ENCODE measurements around the gene YPEL4.

YPEL4 gene

GRCh38 chr11:57626895-57627294, 22.8 kb downstream of the YPEL4 start:
- TF ChIP-seq, protein P1, sequence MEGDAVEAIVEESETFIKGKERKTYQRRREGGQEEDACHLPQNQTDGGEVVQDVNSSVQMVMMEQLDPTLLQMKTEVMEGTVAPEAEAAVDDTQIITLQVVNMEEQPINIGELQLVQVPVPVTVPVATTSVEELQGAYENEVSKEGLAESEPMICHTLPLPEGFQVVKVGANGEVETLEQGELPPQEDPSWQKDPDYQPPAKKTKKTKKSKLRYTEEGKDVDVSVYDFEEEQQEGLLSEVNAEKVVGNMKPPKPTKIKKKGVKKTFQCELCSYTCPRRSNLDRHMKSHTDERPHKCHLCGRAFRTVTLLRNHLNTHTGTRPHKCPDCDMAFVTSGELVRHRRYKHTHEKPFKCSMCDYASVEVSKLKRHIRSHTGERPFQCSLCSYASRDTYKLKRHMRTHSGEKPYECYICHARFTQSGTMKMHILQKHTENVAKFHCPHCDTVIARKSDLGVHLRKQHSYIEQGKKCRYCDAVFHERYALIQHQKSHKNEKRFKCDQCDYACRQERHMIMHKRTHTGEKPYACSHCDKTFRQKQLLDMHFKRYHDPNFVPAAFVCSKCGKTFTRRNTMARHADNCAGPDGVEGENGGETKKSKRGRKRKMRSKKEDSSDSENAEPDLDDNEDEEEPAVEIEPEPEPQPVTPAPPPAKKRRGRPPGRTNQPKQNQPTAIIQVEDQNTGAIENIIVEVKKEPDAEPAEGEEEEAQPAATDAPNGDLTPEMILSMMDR (IDR thresholded peaks at IDR 0.05; ENCODE audit: borderline replicate concordance, control extremely low read depth, extremely low read depth, insufficient read depth, missing control alignments) = no peak
- no peak for DNase-seq (ENCODE audit: low spot score)
- in situ Hi-C loops (cut with MboI; ENCODE audit: low sequenced_read_pairs, unreplicated experiment) = no loop called here

DNA sequence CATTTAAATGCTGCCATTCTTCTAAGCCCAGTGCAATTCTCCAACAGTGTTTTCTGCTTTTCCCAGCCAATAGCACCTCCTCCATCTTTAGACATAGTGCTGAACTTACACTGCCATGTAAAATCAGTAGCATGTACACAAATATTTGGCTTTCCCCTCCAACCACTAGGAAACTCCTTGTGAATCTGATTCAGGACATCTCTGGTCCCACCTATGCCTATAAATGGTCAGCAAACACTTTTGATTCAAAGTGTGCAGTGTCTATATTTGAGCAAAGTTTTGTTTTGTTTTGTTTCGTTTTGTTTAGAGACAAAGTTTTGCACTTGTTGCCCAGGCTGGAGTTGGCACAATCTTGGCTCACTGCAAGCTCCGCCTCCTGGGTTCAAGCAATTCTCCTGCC, 24.8 kb downstream of the YPEL4 start:
- in situ Hi-C loops (cut with MboI; ENCODE audit: low sequenced_read_pairs, unreplicated experiment) = no loop called here
- DNase-seq (ENCODE audit: low spot score) = no peak
- TF ChIP-seq, protein P1 (IDR thresholded peaks at IDR 0.05; ENCODE audit: borderline replicate concordance, control extremely low read depth, extremely low read depth, insufficient read depth, missing control alignments) = no peak

DNA sequence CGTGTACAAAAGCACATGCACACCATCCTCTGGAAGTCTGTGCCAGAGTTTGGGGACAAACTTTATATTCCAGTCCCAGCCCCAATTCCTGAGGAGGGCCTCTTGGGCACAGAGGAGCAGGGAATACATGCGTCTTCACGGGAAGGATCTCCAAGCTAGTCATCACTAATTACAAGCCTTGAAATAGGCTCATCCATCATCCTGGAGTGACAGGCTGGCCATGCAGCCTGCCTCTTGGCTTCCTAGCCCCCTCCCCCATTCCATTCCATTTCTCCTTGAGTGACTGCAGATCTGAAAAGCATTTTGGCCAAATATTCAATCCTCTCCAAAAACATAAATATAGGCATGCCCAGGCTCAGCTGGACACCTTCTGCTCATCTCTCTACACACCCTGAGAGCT, 27.4 kb downstream of the YPEL4 start:
- in situ Hi-C loops (cut with MboI; ENCODE audit: low sequenced_read_pairs, unreplicated experiment) = no loop called here
- TF ChIP-seq, protein P1 (IDR thresholded peaks at IDR 0.05; ENCODE audit: borderline replicate concordance, control extremely low read depth, extremely low read depth, insufficient read depth, missing control alignments) = no peak
- no peak for DNase-seq (ENCODE audit: low spot score)

DNA sequence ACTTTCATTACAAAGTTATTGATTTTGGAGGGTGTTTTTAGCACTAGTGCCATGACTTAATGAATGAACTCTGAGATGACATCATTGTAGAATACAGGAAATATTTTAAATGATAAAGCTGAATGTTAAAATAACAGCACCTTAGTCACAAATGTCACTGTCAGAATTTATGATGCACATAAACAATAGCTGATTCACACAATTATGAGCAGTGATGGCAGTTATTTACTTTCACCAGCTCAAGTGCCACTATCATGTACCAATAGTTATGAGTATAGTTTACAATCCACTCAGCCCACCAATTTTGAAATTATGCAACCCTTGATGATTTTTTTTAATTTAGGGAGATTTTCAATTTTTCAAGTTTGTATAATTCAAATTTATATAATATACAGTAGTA, 29.2 kb downstream of the YPEL4 start:
- in situ Hi-C loops (cut with MboI; ENCODE audit: low sequenced_read_pairs, unreplicated experiment) = no loop called here
- DNase-seq (ENCODE audit: low spot score) = no peak
- TF ChIP-seq, protein P1 (IDR thresholded peaks at IDR 0.05; ENCODE audit: borderline replicate concordance, control extremely low read depth, extremely low read depth, insufficient read depth, missing control alignments) = no peak

- TF ChIP-seq, protein P1 (IDR thresholded peaks at IDR 0.05; ENCODE audit: borderline replicate concordance, control extremely low read depth, extremely low read depth, insufficient read depth, missing control alignments) = no peak
- in situ Hi-C loops (cut with MboI; ENCODE audit: low sequenced_read_pairs, unreplicated experiment) = no loop called here
- no peak for DNase-seq (ENCODE audit: low spot score)
These were observed 30.4 kb downstream of the YPEL4 start for GRCh38 chr11:57619331-57619730.

DNA sequence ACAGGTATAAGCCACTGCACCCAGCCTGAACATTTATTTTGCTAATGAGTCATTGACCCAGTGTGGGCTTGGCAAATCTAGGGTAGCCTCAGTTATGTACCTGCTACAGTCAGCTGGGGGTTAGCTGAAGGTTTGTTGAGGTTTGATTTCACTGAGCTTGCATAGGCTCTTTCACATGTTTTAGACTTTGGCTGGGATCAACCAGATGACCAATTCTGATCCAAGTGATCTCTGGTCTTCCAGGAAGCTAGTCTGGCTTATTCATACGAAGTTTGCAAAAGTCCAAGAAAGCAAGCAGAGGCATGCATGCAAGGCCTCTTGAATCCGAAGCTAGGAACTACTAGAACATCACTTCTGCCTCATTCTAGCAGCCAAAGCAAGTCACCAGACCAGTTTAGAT, 31.3 kb downstream of the YPEL4 start:
- DNase-seq (ENCODE audit: low spot score) = no peak
- TF ChIP-seq, protein P1 (IDR thresholded peaks at IDR 0.05; ENCODE audit: borderline replicate concordance, control extremely low read depth, extremely low read depth, insufficient read depth, missing control alignments) = no peak
- in situ Hi-C loops (cut with MboI; ENCODE audit: low sequenced_read_pairs, unreplicated experiment) = no loop called here

- in situ Hi-C loops (cut with MboI; ENCODE audit: low sequenced_read_pairs, unreplicated experiment) = no loop called here
- DNase-seq (ENCODE audit: low spot score) = no peak
- TF ChIP-seq, protein P1 (IDR thresholded peaks at IDR 0.05; ENCODE audit: borderline replicate concordance, control extremely low read depth, extremely low read depth, insufficient read depth, missing control alignments) = no peak
These were observed 33.1 kb downstream of the YPEL4 start for GRCh38 chr11:57616595-57616994.
